HepG2 (cell line): Measurements from ENCODE around the gene FOXA1. TPM values are rescaled to one million over a fixed set of nuclear protein-coding genes. Genes with fewer than 3 reads are reported as not detected.

ENCODE experiments used
- ATAC-seq: fragments of 200-7000 bp; cut with Tn5 transposase; 3 replicates; pipeline ENCODE4 v1.9.1; 2020; ENCODE audit warnings: mild to moderate bottlenecking, moderate library complexity
- BruUV-seq: library from RNA; stranded (reverse); fragments of 400-500 nt; replicated peaks from 2 replicates; lab custom pipeline; 2021; lab: Mats Ljungman, UMichigan
- CTCF ChIA-PET: fragments of 300-600 bp; formaldehyde crosslinking; extraction: SDS; loops from one replicate; lab custom pipeline; 2021; ENCODE audit warnings: low total read pairs, inconsistent platforms, low intra/inter-chr PET ratio; lab: Yijun Ruan, JAX
- POLR2A ChIA-PET: fragments of 350-600 bp; sonication (Branson Sonifier 250); formaldehyde crosslinking; loops from one replicate; lab custom pipeline; 2020; ENCODE audit warnings: antibody characterized with exemption, inconsistent platforms; lab: Yijun Ruan, JAX
- DNase-seq: peaks from one replicate; pipeline ENCODE4 v3.0.0-alpha.2; 2015; ENCODE audit warnings: low spot score
- FAIRE-seq: peaks from 3 replicates; lab custom pipeline; 2011; peaks lifted over from hg19 to GRCh38; lab: Jason Lieb, UNC
- H2AFZ ChIP-seq: one replicate; pipeline ENCODE4 v1.6.1; 2011; ENCODE audit warnings: low read length, inconsistent platforms
- H3K27ac ChIP-seq: fragments of 300-600 bp; 3 replicates; pipeline ENCODE4 v1.8.0; 2011; ENCODE audit warnings: mixed run types, mild to moderate bottlenecking, mixed read lengths, low read length, inconsistent platforms; ENCODE audit not compliant: insufficient read depth; ENCODE audit errors: extremely low read length
- H3K27me3 ChIP-seq, 2 experiments: fragments of 200-600 bp in 1 of 2; 2 replicates in 1 of 2; 3 replicates in 1 of 2; pipeline versions ENCODE4 v1.6.0 to v1.8.0; 2011; ENCODE audit warnings: low read length in 2 of 2, mild to moderate bottlenecking in 2 of 2, moderate library complexity in 2 of 2, inconsistent platforms in 1 of 2; ENCODE audit not compliant: insufficient read depth in 2 of 2, control insufficient read depth in 1 of 2
- H3K36me3 ChIP-seq, 2 experiments: fragments of 200-600 bp in 1 of 2; replicated peaks in 1 of 2; 2 replicates in 1 of 2; 3 replicates in 1 of 2; pipeline versions ENCODE4 v1.5.1 to v1.8.0; 2011; ENCODE audit warnings: low read length in 2 of 2, inconsistent platforms in 1 of 2; ENCODE audit not compliant: insufficient read depth in 2 of 2, control insufficient read depth in 1 of 2
- H3K4me1 ChIP-seq: 2 replicates; pipeline ENCODE4 v1.5.1; 2012; ENCODE audit warnings: low read length, inconsistent platforms; ENCODE audit not compliant: insufficient read depth
- H3K4me2 ChIP-seq: 2 replicates; pipeline ENCODE4 v1.6.0; 2011; ENCODE audit warnings: low read depth, low read length, inconsistent platforms
- H3K4me3 ChIP-seq, 3 experiments: fragments of 200-600 bp in 1 of 3; sonication (generic), shearing (Covaris generic) in 1 of 3; replicated peaks in 1 of 3; 2 replicates each; pipeline ENCODE4 v1.5.1; 2011 to 2016; ENCODE audit warnings: low read length in 3 of 3, inconsistent platforms in 2 of 3, low read depth in 2 of 3, mild to moderate bottlenecking in 2 of 3, control low read depth in 1 of 3, mixed read lengths in 1 of 3; ENCODE audit not compliant: insufficient read depth in 1 of 3
- H3K79me2 ChIP-seq: one replicate; pipeline ENCODE4 v1.6.1; 2011; ENCODE audit warnings: low read length, inconsistent platforms; ENCODE audit not compliant: insufficient read depth
- H3K9ac ChIP-seq: 2 replicates; pipeline ENCODE4 v1.6.0; 2011; ENCODE audit warnings: mild to moderate bottlenecking, low read depth, low read length, inconsistent platforms; ENCODE audit not compliant: insufficient read depth
- H3K9me3 ChIP-seq: 2 replicates; pipeline ENCODE4 v1.5.1; 2012; ENCODE audit warnings: mild to moderate bottlenecking, low read length
- H4K20me1 ChIP-seq: 2 replicates; pipeline ENCODE4 v1.6.0; 2011; ENCODE audit warnings: inconsistent platforms, mild to moderate bottlenecking, low read length, moderate library complexity; ENCODE audit not compliant: insufficient read depth
- CC2D1A ChIP-seq: sonication (generic); formaldehyde crosslinking; IDR thresholded peaks from 2 replicates; pipeline ENCODE4 v1.8.1; 2023; ENCODE audit warnings: mild to moderate bottlenecking, missing genetic modification reagents
- ELF4 ChIP-seq: sonication (generic); formaldehyde crosslinking; IDR thresholded peaks from 2 replicates; pipeline ENCODE4 v1.5.0; 2020; ENCODE audit warnings: missing genetic modification reagents, mild to moderate bottlenecking, moderate library complexity, borderline replicate concordance
- FOXK2 ChIP-seq: fragments of 450-650 bp; IDR thresholded peaks from 2 replicates; pipeline ENCODE4 v1.6.1; 2016
- GLI4 ChIP-seq: sonication (generic); formaldehyde crosslinking; IDR thresholded peaks from 2 replicates; pipeline ENCODE4 v1.5.1; 2020; ENCODE audit warnings: missing genetic modification reagents, mild to moderate bottlenecking, moderate library complexity, borderline replicate concordance
- JUN ChIP-seq: sonication (generic); formaldehyde crosslinking; IDR thresholded peaks from 2 replicates; pipeline ENCODE4 v1.4.0; 2020; ENCODE audit warnings: mild to moderate bottlenecking, missing genetic modification reagents
- LCORL ChIP-seq, 2 experiments: fragments of 450-650 bp in 1 of 2; sonication (generic) in 1 of 2; formaldehyde crosslinking in 1 of 2; IDR thresholded peaks; 2 replicates each; pipeline versions ENCODE4 v1.5.0 to v1.6.1; 2017 to 2020; ENCODE audit warnings: antibody characterized with exemption in 1 of 2, missing genetic modification reagents in 1 of 2
- NFATC3 ChIP-seq: sonication (generic); formaldehyde crosslinking; IDR thresholded peaks from 2 replicates; pipeline ENCODE4 v1.5.1; 2020; ENCODE audit warnings: mild to moderate bottlenecking, missing genetic modification reagents
- STAG1 ChIP-seq: sonication (generic); formaldehyde crosslinking; IDR thresholded peaks from 2 replicates; pipeline ENCODE4 v1.4.0; 2020; ENCODE audit warnings: missing genetic modification reagents
- ZBTB3 ChIP-seq: sonication (generic); formaldehyde crosslinking; IDR thresholded peaks from 2 replicates; pipeline ENCODE4 v1.4.0; 2020; ENCODE audit warnings: low read depth, mild to moderate bottlenecking, moderate library complexity, missing genetic modification reagents, borderline replicate concordance
- ZNF335 ChIP-seq: sonication (generic); formaldehyde crosslinking; IDR thresholded peaks from 2 replicates; pipeline ENCODE4 v1.4.0; 2020; ENCODE audit warnings: missing genetic modification reagents
- ZNF44 ChIP-seq: sonication (generic); formaldehyde crosslinking; IDR thresholded peaks from 2 replicates; pipeline ENCODE4 v1.5.1; 2020; ENCODE audit warnings: mild to moderate bottlenecking, missing genetic modification reagents
- WGBS: methylation state at CpG from one replicate; pipeline ENCODE4 v1.1.6; 2017; ENCODE audit warnings: low lambda C conversion rate; 5-methylcytosine and 5-hydroxymethylcytosine counted together
- in situ Hi-C: cut with HindIII; loops from 2 replicates; pipeline ENCODE4 v1.10.0; 2017; ENCODE audit warnings: low pct_unique_long_range_greater_than_20kb; ENCODE audit not compliant: extremely low pct_ligation_motif_present
- intact Hi-C: fragments of 100-400 bp; cut with micrococcal nuclease; formaldehyde crosslinking; loops from one replicate; pipeline ENCODE4 v1.10.0; 2022; ENCODE audit not compliant: unreplicated experiment
- polyA plus RNA-seq, 8 experiments: library from polyadenylated mRNA; depleted of rRNA in 3 of 8; stranded (reverse) in 7 of 8; unstranded in 1 of 8; fragments of >200 nt; fragmentation: Illumina TruSeq in 4 of 8; extraction: Trizol in 4 of 8; gene quantifications; 2 replicates each; pipeline versions ENCODE4 v1.2.1 to v1.2.3, GENCODE V29; 2011 to 2016; ENCODE audit warnings: low read depth in 4 of 8, missing spikeins in 1 of 8, mixed read lengths in 1 of 8; ENCODE audit not compliant: insufficient read depth in 1 of 8
- total RNA-seq, 5 experiments: library from RNA; depleted of rRNA; stranded (reverse); fragments of >200 nt; fragmentation: Illumina TruSeq; extraction: Trizol; gene quantifications; 2 replicates each; pipeline ENCODE4 v1.2.3, GENCODE V29; 2016; ENCODE audit warnings: low read depth in 1 of 5
- TF ChIP-seq, protein P1 (sequence below): sonication (generic); formaldehyde crosslinking; conservative IDR thresholded peaks from 2 replicates; pipeline ENCODE4 v1.4.0; 2020; ENCODE audit warnings: missing genetic modification reagents
- TF ChIP-seq, protein P2 (sequence below), 2 experiments: sonication (generic) in 1 of 2; formaldehyde crosslinking in 1 of 2; IDR thresholded peaks; 2 replicates each; pipeline versions ENCODE4 v1.4.0 to v1.6.1; 2018 to 2020; ENCODE audit warnings: missing genetic modification reagents in 2 of 2, borderline replicate concordance in 1 of 2, low read depth in 1 of 2, mild to moderate bottlenecking in 1 of 2, missing biosample characterization in 1 of 2
- TF ChIP-seq, protein P3 (sequence below): sonication (generic); formaldehyde crosslinking; IDR thresholded peaks from 2 replicates; pipeline ENCODE4 v1.8.0; 2023; ENCODE audit warnings: mild to moderate bottlenecking, missing genetic modification reagents
- TF ChIP-seq, protein P4 (sequence below), 2 experiments: sonication (generic) in 1 of 2; formaldehyde crosslinking in 1 of 2; IDR thresholded peaks; 2 replicates each; pipeline versions ENCODE4 v1.5.1 to v1.6.1; 2011 to 2020; ENCODE audit warnings: borderline replicate concordance in 1 of 2, low read depth in 1 of 2, low read length in 1 of 2, mild to moderate bottlenecking in 1 of 2, missing genetic modification reagents in 1 of 2, moderate library complexity in 1 of 2

FOXA1 gene
- total and polyA plus RNA-seq, 2 of the 13 experiments (the other 11 are each of a cell fraction or from before 2014, with no cell fraction given) = 43.4 to 58.6 TPM

DNA sequence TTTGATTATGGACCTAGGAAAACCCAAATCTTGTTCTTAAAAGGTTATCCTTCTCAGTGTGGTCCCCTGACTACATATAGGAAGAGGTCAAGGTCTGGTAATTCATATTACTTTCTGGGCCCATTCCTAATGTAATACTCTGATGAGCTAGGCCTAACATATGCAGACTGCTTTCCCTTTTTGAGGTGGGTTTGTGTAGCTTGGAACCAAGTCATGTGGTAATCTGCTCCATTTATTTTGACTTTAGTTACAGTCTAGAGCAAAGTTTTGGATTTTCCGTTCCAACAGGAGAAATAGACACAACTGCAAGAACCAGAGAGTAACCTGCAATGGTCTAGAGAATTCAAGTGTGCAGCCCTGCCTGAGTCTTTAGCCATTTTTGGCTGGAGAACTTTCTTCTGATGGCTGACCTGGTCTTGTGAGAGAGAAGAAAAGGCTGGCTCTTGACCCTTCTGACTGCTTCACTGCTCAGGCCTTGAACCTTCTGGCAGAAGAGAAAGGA lies 22.9 kb upstream of the FOXA1 start:
- ChIA-PET CTCF (no interaction called here), POLR2A (interaction anchor here (0.7 to 2.6 kb wide), 4 partner anchors 8 to 248 kb away, joined by 3 to 14 read pairs (median 8); partner anchors contain the start of genes FOXA1 and TTC6)
- Histone ChIP-seq H3K9ac (no peak overlapping the region), H3K27me3 (no peaks in the 10 kb centered on the region), H3K27ac (peak overlapping the region; percentile 14), H3K9me3 (peaks cover 23% of the 10 kb centered on the region), H3K4me2 (no peak overlapping the region), H3K4me3 (no peak overlapping the region), H3K79me2 (no peaks in the 10 kb centered on the region), H2AFZ (no peak overlapping the region), H3K36me3 (peaks cover 0 to 5% of the 10 kb centered on the region in 2 experiments; a peak in 3 of 5 replicates), H3K4me1 (peaks cover 36% of the 10 kb centered on the region), H4K20me1 (no peaks in the 10 kb centered on the region)
- intact Hi-C loops (no loop called here), in situ Hi-C loops (no loop called here)
- FAIRE-seq = no peak
- 97% methylated on average over 1 of the region's 1 CpG for WGBS
- DNase-seq = no peak
- no peak for ATAC-seq
- no TSS peak for BruUV-seq
- TF ChIP-seq ZNF44 (CRISPR knock-in tag) (0 out of 2 replicates have a peak, but pooled peaks have one; percentile 61), ZBTB3 (CRISPR knock-in tag) (0 out of 2 replicates have a peak, but pooled peaks have one; percentile 27), ELF4 (CRISPR knock-in tag) (peak; percentile 68; the same call in 1 of the 2 replicates), GLI4 (CRISPR knock-in tag) (peak; percentile 51; the same call in 1 of the 2 replicates), NFATC3 (0 out of 2 replicates have a peak, but pooled peaks have one; percentile 45), STAG1 (CRISPR knock-in tag) (no peak), CC2D1A (CRISPR knock-in tag) (no peak), FOXK2 (no peak), JUN (CRISPR knock-in tag) (no peak), LCORL (IDR thresholded peaks at IDR 0.05) (no peak), LCORL (CRISPR knock-in tag; IDR thresholded peaks at IDR 0.05) (no peak), ZNF335 (CRISPR knock-in tag) (no peak)
- TF ChIP-seq, protein P1, sequence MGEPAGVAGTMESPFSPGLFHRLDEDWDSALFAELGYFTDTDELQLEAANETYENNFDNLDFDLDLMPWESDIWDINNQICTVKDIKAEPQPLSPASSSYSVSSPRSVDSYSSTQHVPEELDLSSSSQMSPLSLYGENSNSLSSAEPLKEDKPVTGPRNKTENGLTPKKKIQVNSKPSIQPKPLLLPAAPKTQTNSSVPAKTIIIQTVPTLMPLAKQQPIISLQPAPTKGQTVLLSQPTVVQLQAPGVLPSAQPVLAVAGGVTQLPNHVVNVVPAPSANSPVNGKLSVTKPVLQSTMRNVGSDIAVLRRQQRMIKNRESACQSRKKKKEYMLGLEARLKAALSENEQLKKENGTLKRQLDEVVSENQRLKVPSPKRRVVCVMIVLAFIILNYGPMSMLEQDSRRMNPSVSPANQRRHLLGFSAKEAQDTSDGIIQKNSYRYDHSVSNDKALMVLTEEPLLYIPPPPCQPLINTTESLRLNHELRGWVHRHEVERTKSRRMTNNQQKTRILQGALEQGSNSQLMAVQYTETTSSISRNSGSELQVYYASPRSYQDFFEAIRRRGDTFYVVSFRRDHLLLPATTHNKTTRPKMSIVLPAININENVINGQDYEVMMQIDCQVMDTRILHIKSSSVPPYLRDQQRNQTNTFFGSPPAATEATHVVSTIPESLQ (CRISPR knock-in tag) = no peak
- TF ChIP-seq, protein P2, sequence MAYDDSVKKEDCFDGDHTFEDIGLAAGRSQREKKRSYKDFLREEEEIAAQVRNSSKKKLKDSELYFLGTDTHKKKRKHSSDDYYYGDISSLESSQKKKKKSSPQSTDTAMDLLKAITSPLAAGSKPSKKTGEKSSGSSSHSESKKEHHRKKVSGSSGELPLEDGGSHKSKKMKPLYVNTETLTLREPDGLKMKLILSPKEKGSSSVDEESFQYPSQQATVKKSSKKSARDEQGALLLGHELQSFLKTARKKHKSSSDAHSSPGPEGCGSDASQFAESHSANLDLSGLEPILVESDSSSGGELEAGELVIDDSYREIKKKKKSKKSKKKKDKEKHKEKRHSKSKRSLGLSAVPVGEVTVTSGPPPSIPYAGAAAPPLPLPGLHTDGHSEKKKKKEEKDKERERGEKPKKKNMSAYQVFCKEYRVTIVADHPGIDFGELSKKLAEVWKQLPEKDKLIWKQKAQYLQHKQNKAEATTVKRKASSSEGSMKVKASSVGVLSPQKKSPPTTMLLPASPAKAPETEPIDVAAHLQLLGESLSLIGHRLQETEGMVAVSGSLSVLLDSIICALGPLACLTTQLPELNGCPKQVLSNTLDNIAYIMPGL (CRISPR knock-in tag; IDR thresholded peaks at IDR 0.05; ENCODE audit: borderline replicate concordance in 1 of 2, low read depth in 1 of 2) = 0 out of 4 replicates have a peak, but pooled peaks of 1 of the 2 experiments have one; percentile 39
- TF ChIP-seq, protein P3, sequence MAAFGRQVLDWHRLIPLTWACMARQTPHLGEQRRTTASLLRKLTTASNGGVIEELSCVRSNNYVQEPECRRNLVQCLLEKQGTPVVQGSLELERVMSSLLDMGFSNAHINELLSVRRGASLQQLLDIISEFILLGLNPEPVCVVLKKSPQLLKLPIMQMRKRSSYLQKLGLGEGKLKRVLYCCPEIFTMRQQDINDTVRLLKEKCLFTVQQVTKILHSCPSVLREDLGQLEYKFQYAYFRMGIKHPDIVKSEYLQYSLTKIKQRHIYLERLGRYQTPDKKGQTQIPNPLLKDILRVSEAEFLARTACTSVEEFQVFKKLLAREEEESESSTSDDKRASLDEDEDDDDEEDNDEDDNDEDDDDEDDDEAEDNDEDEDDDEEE = no peak
- TF ChIP-seq, protein P4, sequence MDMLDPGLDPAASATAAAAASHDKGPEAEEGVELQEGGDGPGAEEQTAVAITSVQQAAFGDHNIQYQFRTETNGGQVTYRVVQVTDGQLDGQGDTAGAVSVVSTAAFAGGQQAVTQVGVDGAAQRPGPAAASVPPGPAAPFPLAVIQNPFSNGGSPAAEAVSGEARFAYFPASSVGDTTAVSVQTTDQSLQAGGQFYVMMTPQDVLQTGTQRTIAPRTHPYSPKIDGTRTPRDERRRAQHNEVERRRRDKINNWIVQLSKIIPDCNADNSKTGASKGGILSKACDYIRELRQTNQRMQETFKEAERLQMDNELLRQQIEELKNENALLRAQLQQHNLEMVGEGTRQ (IDR thresholded peaks at IDR 0.05; ENCODE audit: low read depth, low read length) = no peak
- TF ChIP-seq, protein P4 (CRISPR knock-in tag; IDR thresholded peaks at IDR 0.05; ENCODE audit: borderline replicate concordance) = no peak
